GM18868 (cell line): Measurements from ENCODE around the gene RASSF5.

Experiments used
- ATAC-seq: cut with Tn5 transposase; IDR thresholded peaks from one replicate; pipeline ENCODE4 v1.9.1; 2021; ENCODE audit warnings: mild to moderate bottlenecking, moderate library complexity; ENCODE audit not compliant: unreplicated experiment

Gene RASSF5

GRCh38 chr1:206544562-206545257, 37.4 kb downstream of the RASSF5 start:
- ATAC-seq = no peak

GRCh38 chr1:206545351-206545750, 38.0 kb downstream of the RASSF5 start:
- no peak for ATAC-seq

DNA sequence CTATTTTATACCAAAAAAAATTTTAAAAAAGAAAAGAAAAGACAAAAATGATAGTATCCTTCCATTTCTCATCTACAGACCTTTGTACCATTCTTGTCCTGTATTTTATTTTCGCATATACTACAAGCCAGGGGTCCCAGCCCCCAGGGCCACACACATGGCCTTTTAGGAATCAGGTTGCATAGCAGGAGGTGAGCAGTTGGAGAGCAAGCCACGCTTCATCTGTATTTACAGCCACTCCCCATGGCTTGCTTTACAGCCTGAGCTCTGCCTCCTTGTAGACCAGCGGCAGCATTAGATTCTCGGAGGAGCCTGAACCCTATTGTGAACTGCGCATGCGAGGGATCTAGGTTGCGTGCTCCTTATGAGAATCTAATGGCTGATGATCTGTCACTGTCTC, 39.8 kb downstream of the RASSF5 start:
- ATAC-seq = no peak

DNA sequence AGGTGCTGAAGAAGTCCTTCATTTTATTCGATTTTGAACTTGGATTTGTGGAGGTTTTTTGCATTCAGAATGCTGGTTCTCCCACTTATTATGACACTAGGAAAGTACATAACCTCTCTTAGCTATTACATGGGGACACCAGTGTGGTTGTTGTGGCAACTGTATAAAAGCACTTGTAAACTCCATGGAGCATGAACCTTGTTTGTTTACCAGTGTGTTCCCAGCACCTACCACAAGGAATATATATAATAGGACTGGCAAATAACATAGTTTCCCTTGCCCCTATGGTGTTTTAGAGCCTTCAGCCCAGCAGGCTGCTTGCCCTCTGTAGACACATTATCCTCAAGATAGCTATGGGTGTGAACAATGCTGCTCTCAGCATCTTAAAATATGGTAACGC, 43.1 kb downstream of the RASSF5 start:
- no peak for ATAC-seq

- no peak for ATAC-seq
Observed at GRCh38 chr1:206551296-206551985, 44.1 kb downstream of the RASSF5 start.

- no peak for ATAC-seq
Observed at GRCh38 chr1:206551986-206552326, 44.6 kb downstream of the RASSF5 start.

DNA sequence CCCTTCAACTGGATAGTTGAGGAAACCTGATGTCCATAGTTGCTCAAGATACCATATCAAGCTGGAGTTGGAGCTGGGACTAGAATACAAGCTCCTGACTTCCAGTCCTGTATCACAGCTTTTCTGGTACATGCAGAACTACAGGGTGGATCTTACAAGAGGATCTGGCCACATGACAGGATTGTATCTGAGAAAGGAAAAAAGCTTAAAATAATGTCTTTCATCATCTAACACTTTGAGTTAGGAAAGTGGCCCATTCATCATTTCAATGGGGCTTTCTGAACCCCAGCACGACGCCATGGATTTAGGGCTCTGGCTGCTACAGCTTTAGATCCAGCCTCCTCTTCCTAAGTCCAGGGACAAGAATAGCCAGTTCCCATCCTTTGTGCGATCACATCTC, 46.9 kb downstream of the RASSF5 start:
- ATAC-seq = no peak

DNA sequence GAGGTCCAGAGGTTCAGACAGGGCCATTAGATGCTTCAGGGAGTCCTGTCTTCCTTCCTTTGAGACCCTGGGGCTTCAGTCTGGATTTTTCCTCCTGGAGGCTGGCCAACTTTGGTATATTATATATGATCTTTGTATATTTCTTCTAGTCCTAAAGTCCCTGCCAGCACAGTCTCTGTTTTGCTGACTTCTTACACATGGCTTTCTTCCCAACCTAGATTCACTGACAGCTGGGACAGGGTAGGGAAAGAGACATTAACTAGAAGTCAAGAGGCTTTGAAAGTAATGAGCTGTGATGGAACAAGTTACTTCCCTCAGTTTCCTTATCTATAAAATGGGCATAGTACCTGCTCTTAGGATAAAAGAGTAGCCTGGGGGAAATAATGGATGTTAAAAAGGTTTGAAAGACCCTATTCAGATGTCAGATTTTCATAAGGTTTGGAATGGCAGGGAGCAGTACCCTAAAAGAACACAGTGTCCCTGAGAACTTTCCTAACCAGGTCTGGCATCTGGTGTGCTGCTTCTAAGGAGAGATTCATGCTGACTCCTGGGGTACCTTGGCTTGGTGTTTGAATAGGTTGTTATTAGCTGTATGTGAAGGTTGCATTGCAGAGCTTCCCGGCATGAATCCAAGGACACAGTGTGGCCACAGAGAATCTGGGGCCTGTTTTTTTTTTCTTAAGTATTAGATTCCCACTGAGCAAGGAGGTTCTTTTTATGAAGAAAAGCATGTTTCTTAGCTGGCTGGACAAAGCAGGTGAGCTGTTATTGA, 47.6 kb downstream of the RASSF5 start:
- no peak for ATAC-seq

DNA sequence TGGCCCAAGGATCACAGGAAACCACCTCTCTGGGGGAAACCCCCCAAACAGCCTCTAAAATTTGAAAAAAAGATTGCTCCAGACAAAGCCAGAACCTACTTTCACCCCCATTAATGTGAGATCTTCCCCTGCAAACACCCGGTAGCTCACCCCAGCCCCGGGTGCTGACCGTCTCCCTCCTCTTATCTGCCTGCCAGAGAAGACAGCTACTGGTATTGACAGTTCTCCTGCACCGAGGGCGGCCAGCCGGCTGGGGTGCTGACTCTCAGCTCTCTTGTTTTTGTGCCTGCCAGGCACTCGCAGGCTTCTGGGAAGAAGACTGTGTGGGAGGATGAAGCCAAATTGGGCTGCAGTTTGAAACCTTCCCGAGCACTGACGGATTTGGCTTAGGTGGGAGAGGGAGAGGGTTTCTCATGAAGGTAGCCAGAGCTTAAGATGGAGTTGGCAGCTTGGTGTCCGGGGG, 48.2 kb downstream of the RASSF5 start:
- no peak for ATAC-seq

DNA sequence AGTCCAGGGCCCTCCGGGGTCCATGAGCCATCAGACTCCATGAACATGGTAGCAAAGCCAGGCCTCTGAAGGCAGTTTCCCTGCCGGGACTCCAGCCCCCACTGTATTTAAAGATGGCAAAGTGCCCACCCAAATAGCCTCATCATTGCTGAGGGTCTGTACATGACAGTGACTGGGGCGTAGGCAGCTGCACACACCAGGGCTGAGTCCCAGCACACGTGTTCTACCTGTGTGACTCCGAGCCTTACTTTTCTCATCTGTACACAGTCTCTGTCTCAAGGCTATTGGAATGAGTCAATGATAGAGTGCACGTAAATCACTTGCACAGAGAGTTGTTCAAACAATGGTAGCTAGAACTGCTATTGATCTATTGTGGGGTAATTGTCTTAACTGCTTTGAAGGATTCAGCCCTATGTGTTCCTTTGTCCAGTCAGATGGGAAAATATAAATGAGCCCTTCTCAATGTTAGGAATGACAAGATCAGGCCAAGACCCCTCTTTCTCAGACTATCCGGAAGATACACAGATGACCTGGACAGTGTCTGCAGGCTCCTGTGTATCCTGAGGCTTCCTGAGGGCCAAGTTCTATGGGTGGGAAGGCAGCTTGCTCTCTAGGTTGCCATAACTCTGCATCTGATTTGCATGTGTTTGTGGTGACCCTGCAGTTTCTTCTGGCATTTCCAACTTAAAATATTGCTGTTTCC, 48.9 kb downstream of the RASSF5 start:
- ATAC-seq = peak; percentile 49

DNA sequence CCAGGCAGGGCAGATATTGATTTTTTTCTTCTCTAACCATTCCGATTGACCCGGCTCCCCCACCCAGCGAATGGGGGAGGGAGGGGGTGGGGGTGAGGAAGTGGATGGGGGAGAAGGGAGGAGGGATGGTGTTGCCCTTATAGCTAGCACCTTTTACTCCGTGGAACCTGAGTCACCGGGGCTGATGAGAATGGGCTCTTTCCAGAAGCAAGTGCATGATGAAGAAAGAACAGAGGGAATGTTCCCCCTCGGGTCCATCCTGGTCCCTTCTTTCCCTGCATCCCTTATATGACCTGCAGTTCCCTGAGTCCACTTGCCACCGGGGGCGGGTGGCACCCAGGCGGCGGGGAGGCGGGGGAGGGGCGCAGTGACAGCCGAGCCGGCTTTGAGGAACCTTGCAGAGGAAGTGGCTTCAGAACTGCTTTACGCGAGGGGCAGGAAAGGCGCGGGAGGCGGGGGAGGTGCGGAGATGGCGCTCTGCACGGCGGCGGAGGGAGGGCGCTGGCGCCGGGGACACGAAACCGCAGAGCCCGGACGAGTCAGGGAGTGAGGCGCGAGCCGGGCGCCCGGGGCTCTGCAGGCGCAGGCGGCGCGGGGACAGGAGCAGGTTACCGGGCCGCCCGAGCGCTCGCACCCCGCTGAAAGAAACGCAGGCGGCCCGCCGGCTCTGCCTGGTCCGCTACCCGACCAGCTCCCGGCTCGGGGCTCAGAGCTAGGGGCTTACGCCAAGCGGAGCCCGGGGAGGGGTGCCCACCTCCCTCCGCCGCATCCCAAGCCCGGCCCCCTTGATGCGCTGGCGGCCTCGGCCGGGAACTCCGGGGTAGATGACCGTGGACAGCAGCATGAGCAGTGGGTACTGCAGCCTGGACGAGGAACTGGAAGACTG, 49.7 kb downstream of the RASSF5 start:
- peak; percentile 48 for ATAC-seq

GRCh38 chr1:206557636-206558473, 50.5 kb downstream of the RASSF5 start:
- no peak for ATAC-seq

- no peak for ATAC-seq
Observed at GRCh38 chr1:206558794-206559671, 51.7 kb downstream of the RASSF5 start.

DNA sequence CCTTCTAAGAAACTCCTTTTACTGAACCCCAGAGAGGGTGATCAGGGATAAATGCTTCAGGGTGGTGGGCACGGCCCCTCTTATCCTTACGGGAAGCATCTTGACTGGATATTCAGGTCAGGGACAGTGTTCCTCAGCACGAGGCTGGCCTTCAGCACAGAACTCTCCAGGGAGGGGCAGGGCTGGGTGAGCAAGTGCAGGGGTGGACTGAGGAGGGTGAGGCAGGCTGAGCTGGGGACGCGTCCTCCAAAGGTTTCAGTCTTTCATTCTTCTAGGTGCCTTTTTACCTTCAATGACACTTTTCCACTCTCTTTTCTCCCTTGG, 52.3 kb downstream of the RASSF5 start:
- ATAC-seq = no peak

DNA sequence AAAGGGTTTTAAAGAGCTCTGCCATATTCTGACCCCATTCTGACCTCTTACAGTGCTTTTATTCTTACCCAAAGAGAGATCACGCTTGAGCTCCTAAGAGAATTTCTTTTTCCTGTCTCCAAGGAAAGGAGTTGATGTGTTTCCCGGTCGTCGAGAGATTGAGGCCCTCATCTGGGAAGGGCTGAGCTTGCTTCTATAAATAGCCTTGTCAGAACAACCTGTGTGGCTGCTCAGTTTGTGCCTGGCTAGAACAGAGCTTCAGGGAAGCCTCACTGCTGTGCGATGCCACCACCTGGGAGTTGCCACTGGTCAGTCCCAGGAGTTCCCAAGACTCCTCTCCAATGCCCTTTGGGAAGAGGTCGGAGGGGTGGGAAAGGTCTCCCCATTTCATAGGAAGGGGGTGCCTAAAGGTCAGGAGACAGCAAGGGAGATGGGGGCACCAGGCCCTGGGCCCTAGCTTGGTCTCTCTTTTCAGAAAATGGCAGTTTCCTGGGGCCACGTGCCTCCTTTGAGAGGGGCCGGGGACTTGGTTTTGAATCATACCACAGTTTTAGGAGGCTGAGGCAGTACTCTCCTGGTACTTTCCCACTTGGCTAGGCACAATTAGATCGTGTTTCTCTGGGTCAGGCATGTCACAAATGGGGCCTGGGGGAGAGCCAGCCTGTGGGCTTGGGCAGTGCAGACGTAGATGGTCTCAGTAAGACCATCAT, 52.8 kb downstream of the RASSF5 start:
- no peak for ATAC-seq

DNA sequence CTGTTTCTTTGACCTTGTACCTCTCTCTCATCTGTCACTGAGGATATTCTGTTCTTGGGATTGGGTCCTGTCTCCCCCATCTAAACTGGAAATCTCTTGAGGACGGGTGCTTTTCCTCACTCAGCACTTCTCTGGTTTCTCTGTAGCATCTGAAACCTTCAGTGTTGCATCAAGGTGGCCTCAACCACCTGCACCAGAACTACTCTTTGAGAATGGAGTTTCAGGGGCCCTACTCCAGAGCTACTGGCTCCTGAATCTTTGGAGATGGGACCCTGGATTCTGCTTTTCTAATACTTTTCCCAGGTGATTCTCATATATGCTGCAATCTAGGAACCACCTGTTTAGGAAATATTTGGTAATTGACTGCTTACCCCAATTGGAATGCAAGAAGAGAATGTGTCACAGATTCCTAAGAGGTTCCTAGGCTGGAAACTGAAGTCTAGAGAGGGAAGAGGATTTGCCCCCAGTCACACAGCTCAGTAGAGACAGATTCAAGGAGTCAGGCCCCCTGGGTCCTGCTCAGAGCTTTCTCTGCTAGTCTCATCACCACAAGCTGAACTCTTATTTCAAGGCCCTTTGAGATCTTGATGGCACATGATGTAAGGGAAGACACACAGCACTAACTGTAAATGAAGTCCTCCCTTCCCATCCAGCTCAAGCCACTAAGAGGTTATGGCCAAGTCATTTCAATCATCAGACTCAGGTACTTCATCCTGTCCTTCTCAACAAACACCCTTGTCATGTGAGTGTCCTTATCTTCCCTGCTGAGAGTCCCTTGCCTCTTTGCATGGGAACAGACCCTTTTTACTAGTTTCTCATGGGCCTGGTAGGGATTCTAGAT, 56.3 kb downstream of the RASSF5 start:
- peak; percentile 22 for ATAC-seq

- ATAC-seq = no peak
Observed at GRCh38 chr1:206565995-206566394, 58.7 kb downstream of the RASSF5 start.
